ENCODE results near the gene COLGALT1. TPM values are rescaled to one million over a fixed set of nuclear protein-coding genes. Genes with fewer than 3 reads are reported as not detected.

COLGALT1 gene
- total and polyA plus RNA-seq, 9 of the 15 experiments (the other 6 are each of a cell fraction or from before 2014, with no cell fraction given): 4.9 to 119 (median 82.6) TPM

- TF ChIP-seq SMAD1 (IDR thresholded peaks at IDR 0.05; ENCODE audit: low read depth, low read length, partially characterized antibody): no peak
- TF ChIP-seq E2F6 (IDR thresholded peaks at IDR 0.05; ENCODE audit: borderline replicate concordance in 1 of 2, extremely low read depth in 1 of 2, insufficient read depth in 1 of 2, insufficient read length in 1 of 2, low read depth in 1 of 2, low read length in 1 of 2, poor library complexity in 1 of 2, severe bottlenecking in 1 of 2): peak in 1 of 2 experiments; percentile 3
- no peak for TF ChIP-seq GTF2F1 (IDR thresholded peaks at IDR 0.05; ENCODE audit: low read depth, low read length)
- no peak for TF ChIP-seq ESRRA (IDR thresholded peaks at IDR 0.05; ENCODE audit: borderline replicate concordance, low read depth)
- no peak for TF ChIP-seq SRF (CRISPR knock-in tag; IDR thresholded peaks at IDR 0.05)
- TF ChIP-seq CHD2 (IDR thresholded peaks at IDR 0.05; ENCODE audit: low read depth, low read length): no peak
- peak; percentile 92 for TF ChIP-seq HDAC2 (IDR thresholded peaks at IDR 0.05)
- TF ChIP-seq, protein P1, sequence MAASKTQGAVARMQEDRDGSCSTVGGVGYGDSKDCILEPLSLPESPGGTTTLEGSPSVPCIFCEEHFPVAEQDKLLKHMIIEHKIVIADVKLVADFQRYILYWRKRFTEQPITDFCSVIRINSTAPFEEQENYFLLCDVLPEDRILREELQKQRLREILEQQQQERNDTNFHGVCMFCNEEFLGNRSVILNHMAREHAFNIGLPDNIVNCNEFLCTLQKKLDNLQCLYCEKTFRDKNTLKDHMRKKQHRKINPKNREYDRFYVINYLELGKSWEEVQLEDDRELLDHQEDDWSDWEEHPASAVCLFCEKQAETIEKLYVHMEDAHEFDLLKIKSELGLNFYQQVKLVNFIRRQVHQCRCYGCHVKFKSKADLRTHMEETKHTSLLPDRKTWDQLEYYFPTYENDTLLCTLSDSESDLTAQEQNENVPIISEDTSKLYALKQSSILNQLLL (CRISPR knock-in tag; IDR thresholded peaks at IDR 0.05; ENCODE audit: borderline replicate concordance): no peak
- no peak for TF ChIP-seq NONO (IDR thresholded peaks at IDR 0.05; ENCODE audit: low read depth in 2 of 2, low read length in 1 of 2)
- TF ChIP-seq, protein P2, sequence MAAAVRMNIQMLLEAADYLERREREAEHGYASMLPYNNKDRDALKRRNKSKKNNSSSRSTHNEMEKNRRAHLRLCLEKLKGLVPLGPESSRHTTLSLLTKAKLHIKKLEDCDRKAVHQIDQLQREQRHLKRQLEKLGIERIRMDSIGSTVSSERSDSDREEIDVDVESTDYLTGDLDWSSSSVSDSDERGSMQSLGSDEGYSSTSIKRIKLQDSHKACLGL (CRISPR knock-in tag; IDR thresholded peaks at IDR 0.05; ENCODE audit: borderline replicate concordance, poor library complexity, severe bottlenecking): no peak
- 0 out of 2 replicates have a peak, but pooled peaks have one; percentile 14 for TF ChIP-seq CC2D1A (IDR thresholded peaks at IDR 0.05)
- TF ChIP-seq CBX8 (IDR thresholded peaks at IDR 0.05; ENCODE audit: borderline replicate concordance, extremely low read depth, low read depth, low read length, poor library complexity, severe bottlenecking): no peak
- TF ChIP-seq HDAC8 (tag; IDR thresholded peaks at IDR 0.05): no peak
- no peak for TF ChIP-seq HMGXB4 (CRISPR knock-in tag; IDR thresholded peaks at IDR 0.05)
- TF ChIP-seq SNIP1 (IDR thresholded peaks at IDR 0.05; ENCODE audit: low read depth): no peak
- TF ChIP-seq THRAP3 (IDR thresholded peaks at IDR 0.05; ENCODE audit: borderline replicate concordance): no peak
- peak; percentile 47; the same call in 1 of the 2 replicates for TF ChIP-seq SUPT5H (IDR thresholded peaks at IDR 0.05)
- no peak for TF ChIP-seq ZEB2 (IDR thresholded peaks at IDR 0.05)
- TF ChIP-seq, protein P3, sequence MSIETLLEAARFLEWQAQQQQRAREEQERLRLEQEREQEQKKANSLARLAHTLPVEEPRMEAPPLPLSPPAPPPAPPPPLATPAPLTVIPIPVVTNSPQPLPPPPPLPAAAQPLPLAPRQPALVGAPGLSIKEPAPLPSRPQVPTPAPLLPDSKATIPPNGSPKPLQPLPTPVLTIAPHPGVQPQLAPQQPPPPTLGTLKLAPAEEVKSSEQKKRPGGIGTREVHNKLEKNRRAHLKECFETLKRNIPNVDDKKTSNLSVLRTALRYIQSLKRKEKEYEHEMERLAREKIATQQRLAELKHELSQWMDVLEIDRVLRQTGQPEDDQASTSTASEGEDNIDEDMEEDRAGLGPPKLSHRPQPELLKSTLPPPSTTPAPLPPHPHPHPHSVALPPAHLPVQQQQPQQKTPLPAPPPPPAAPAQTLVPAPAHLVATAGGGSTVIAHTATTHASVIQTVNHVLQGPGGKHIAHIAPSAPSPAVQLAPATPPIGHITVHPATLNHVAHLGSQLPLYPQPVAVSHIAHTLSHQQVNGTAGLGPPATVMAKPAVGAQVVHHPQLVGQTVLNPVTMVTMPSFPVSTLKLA (conservative IDR thresholded peaks at IDR 0.05): no peak
- no peak for TF ChIP-seq RBM22 (IDR thresholded peaks at IDR 0.05; ENCODE audit: low read depth, low read length, poor library complexity, severe bottlenecking)
- TF ChIP-seq IFI16 (CRISPR knock-in tag; IDR thresholded peaks at IDR 0.05): no peak
These were observed 60.6 kb downstream of the COLGALT1 start (continued) for GRCh38 chr19:17615889-17616685.

Data from K562 (cell line).